ENCODE data around the gene ITPR1.

DNA sequence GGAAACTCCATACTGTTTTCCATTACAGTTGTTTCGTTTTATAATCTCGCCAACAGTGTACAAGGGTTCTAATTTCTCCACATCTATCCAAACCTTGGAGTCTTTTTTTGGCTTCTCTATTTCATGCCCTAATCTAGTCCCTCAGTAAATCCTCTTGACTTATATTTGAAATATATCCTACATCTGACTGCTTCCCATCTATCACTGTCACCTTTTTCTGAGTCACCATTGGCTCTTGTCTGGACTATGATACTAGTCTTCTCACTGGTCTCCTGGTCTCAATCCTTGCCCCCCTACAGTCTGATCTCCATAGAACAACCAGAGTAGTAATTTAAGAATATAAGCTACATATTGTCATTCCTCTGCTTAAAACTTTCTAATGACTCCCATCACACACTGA lies 80.0 kb downstream of the ITPR1 start:
- TF ChIP-seq, protein P1, sequence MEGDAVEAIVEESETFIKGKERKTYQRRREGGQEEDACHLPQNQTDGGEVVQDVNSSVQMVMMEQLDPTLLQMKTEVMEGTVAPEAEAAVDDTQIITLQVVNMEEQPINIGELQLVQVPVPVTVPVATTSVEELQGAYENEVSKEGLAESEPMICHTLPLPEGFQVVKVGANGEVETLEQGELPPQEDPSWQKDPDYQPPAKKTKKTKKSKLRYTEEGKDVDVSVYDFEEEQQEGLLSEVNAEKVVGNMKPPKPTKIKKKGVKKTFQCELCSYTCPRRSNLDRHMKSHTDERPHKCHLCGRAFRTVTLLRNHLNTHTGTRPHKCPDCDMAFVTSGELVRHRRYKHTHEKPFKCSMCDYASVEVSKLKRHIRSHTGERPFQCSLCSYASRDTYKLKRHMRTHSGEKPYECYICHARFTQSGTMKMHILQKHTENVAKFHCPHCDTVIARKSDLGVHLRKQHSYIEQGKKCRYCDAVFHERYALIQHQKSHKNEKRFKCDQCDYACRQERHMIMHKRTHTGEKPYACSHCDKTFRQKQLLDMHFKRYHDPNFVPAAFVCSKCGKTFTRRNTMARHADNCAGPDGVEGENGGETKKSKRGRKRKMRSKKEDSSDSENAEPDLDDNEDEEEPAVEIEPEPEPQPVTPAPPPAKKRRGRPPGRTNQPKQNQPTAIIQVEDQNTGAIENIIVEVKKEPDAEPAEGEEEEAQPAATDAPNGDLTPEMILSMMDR (IDR thresholded peaks at IDR 0.05 in 2 of 3, conservative IDR thresholded peaks at IDR 0.05 in 1 of 3; ENCODE audit: control insufficient read depth in 2 of 3, extremely low read depth in 1 of 3, insufficient read depth in 1 of 3, low read depth in 3 of 3, low read length in 3 of 3), result no peak
- TF ChIP-seq, protein P2, sequence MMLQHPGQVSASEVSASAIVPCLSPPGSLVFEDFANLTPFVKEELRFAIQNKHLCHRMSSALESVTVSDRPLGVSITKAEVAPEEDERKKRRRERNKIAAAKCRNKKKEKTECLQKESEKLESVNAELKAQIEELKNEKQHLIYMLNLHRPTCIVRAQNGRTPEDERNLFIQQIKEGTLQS (IDR thresholded peaks at IDR 0.05; ENCODE audit: borderline replicate concordance, extremely low read depth, low read depth, low read length), result no peak
- TF ChIP-seq, protein P3, sequence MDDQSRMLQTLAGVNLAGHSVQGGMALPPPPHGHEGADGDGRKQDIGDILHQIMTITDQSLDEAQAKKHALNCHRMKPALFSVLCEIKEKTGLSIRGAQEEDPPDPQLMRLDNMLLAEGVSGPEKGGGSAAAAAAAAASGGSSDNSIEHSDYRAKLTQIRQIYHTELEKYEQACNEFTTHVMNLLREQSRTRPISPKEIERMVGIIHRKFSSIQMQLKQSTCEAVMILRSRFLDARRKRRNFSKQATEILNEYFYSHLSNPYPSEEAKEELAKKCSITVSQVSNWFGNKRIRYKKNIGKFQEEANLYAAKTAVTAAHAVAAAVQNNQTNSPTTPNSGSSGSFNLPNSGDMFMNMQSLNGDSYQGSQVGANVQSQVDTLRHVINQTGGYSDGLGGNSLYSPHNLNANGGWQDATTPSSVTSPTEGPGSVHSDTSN (IDR thresholded peaks at IDR 0.05; ENCODE audit: insufficient replicate concordance, low read depth, low read length), result no peak
- TF ChIP-seq NFYB (IDR thresholded peaks at IDR 0.05; ENCODE audit: insufficient read depth, low read depth, low read length), result no peak
- no peak for TF ChIP-seq ESRRA (IDR thresholded peaks at IDR 0.05; ENCODE audit: low read length)
- TF ChIP-seq MYB (IDR thresholded peaks at IDR 0.05; ENCODE audit: borderline replicate concordance, low read depth, low read length), result no peak
- TF ChIP-seq YY1 (IDR thresholded peaks at IDR 0.05; ENCODE audit: low read depth, low read length), result no peak
- TF ChIP-seq SIX5 (IDR thresholded peaks at IDR 0.05; ENCODE audit: low read depth, low read length, severe bottlenecking), result no peak
- no peak for TF ChIP-seq POLR2AphosphoS5 (IDR thresholded peaks at IDR 0.05; ENCODE audit: low read length)

Measured in GM12878 (cell line).